HepG2 (cell line): ENCODE results near the gene PSMB10. TPM values are rescaled to one million over a fixed set of nuclear protein-coding genes. Genes with fewer than 3 reads are reported as not detected.

Experiments
- ARNT ChIP-seq: fragments of 450-650 bp; IDR thresholded peaks from 2 replicates; pipeline ENCODE4 v1.6.1; 2017
- CREB1 ChIP-seq, 2 experiments: fragments of 450-650 bp in 1 of 2; IDR thresholded peaks; 2 replicates each; pipeline ENCODE4 v1.6.1; 2016 to 2017; ENCODE audit warnings: control low read depth in 1 of 2, mild to moderate bottlenecking in 1 of 2, missing compliant biosample characterization in 1 of 2, missing genetic modification characterization in 1 of 2
- ETS1 ChIP-seq: sonication (generic); formaldehyde crosslinking; IDR thresholded peaks from 2 replicates; pipeline ENCODE4 v1.4.0; 2020; ENCODE audit warnings: missing genetic modification reagents
- FOSL2 ChIP-seq: sonication (generic); formaldehyde crosslinking; IDR thresholded peaks from 2 replicates; pipeline ENCODE4 v1.4.0; 2020; ENCODE audit warnings: missing genetic modification reagents
- FOXC1 ChIP-seq: sonication (generic); formaldehyde crosslinking; IDR thresholded peaks from 2 replicates; pipeline ENCODE4 v1.8.0; 2022; ENCODE audit warnings: mild to moderate bottlenecking, missing genetic modification reagents, borderline replicate concordance
- HOXA5 ChIP-seq: sonication (generic); formaldehyde crosslinking; IDR thresholded peaks from 2 replicates; pipeline ENCODE4 v1.4.0; 2020; ENCODE audit warnings: missing genetic modification reagents
- JUND ChIP-seq: sonication (generic); formaldehyde crosslinking; IDR thresholded peaks from 2 replicates; pipeline ENCODE4 v1.8.0; 2022; ENCODE audit warnings: mild to moderate bottlenecking, missing genetic modification reagents
- KIAA2018 ChIP-seq: sonication (generic); formaldehyde crosslinking; IDR thresholded peaks from 2 replicates; pipeline ENCODE4 v1.5.0; 2020; ENCODE audit warnings: mild to moderate bottlenecking, missing genetic modification reagents, borderline replicate concordance
- NAIF1 ChIP-seq: sonication (generic); formaldehyde crosslinking; IDR thresholded peaks from 2 replicates; pipeline ENCODE4 v1.5.0; 2020; ENCODE audit warnings: mild to moderate bottlenecking, missing genetic modification reagents, borderline replicate concordance
- POLR2AphosphoS2 ChIP-seq: IDR thresholded peaks from 2 replicates; pipeline ENCODE4 v1.6.1; 2011; ENCODE audit warnings: low read depth, low read length, improper control_type of control experiment
- RFX3 ChIP-seq: IDR thresholded peaks from 2 replicates; pipeline ENCODE4 v1.6.1; 2016; ENCODE audit warnings: missing biosample characterization, missing genetic modification reagents
- SIN3B ChIP-seq: fragments of 150-350 bp; IDR thresholded peaks from 2 replicates; pipeline ENCODE4 v1.6.1; 2014; ENCODE audit warnings: low read length
- ZKSCAN5 ChIP-seq: sonication (generic); formaldehyde crosslinking; IDR thresholded peaks from 2 replicates; pipeline ENCODE4 v1.5.1; 2020; ENCODE audit warnings: mild to moderate bottlenecking, missing genetic modification reagents
- ZNF274 ChIP-seq: sonication (generic); formaldehyde crosslinking; IDR thresholded peaks from 2 replicates; pipeline ENCODE4 v1.5.1; 2020; ENCODE audit warnings: mild to moderate bottlenecking, missing genetic modification reagents
- ZNF616 ChIP-seq: sonication (generic); formaldehyde crosslinking; IDR thresholded peaks from 2 replicates; pipeline ENCODE4 v1.5.0; 2020; ENCODE audit warnings: low read depth, mild to moderate bottlenecking, missing genetic modification reagents
- ZNF7 ChIP-seq: IDR thresholded peaks from 2 replicates; pipeline ENCODE4 v1.6.1; 2016; ENCODE audit warnings: missing biosample characterization, missing genetic modification reagents
- ZNF879 ChIP-seq: sonication (generic); formaldehyde crosslinking; IDR thresholded peaks from 2 replicates; pipeline ENCODE4 v1.8.1; 2023; ENCODE audit warnings: missing genetic modification reagents
- ZSCAN9 ChIP-seq: IDR thresholded peaks from 2 replicates; pipeline ENCODE4 v1.6.1; 2016; ENCODE audit warnings: borderline replicate concordance
- polyA plus RNA-seq, 8 experiments: library from polyadenylated mRNA; depleted of rRNA in 3 of 8; stranded (reverse) in 7 of 8; unstranded in 1 of 8; fragments of >200 nt; fragmentation: Illumina TruSeq in 4 of 8; extraction: Trizol in 4 of 8; gene quantifications; 2 replicates each; pipeline versions ENCODE4 v1.2.1 to v1.2.3, GENCODE V29; 2011 to 2016; ENCODE audit warnings: low read depth in 4 of 8, missing spikeins in 1 of 8, mixed read lengths in 1 of 8; ENCODE audit not compliant: insufficient read depth in 1 of 8
- total RNA-seq, 5 experiments: library from RNA; depleted of rRNA; stranded (reverse); fragments of >200 nt; fragmentation: Illumina TruSeq; extraction: Trizol; gene quantifications; 2 replicates each; pipeline ENCODE4 v1.2.3, GENCODE V29; 2016; ENCODE audit warnings: low read depth in 1 of 5
- TF ChIP-seq, protein P1 (sequence below): sonication (generic); formaldehyde crosslinking; IDR thresholded peaks from 2 replicates; pipeline ENCODE4 v1.5.1; 2020; ENCODE audit warnings: missing genetic modification reagents, mild to moderate bottlenecking, borderline replicate concordance

Gene PSMB10
- total and polyA plus RNA-seq, 2 of the 13 experiments (the other 11 are each of a cell fraction or from before 2014, with no cell fraction given), result 12.7 to 65.9 TPM

DNA sequence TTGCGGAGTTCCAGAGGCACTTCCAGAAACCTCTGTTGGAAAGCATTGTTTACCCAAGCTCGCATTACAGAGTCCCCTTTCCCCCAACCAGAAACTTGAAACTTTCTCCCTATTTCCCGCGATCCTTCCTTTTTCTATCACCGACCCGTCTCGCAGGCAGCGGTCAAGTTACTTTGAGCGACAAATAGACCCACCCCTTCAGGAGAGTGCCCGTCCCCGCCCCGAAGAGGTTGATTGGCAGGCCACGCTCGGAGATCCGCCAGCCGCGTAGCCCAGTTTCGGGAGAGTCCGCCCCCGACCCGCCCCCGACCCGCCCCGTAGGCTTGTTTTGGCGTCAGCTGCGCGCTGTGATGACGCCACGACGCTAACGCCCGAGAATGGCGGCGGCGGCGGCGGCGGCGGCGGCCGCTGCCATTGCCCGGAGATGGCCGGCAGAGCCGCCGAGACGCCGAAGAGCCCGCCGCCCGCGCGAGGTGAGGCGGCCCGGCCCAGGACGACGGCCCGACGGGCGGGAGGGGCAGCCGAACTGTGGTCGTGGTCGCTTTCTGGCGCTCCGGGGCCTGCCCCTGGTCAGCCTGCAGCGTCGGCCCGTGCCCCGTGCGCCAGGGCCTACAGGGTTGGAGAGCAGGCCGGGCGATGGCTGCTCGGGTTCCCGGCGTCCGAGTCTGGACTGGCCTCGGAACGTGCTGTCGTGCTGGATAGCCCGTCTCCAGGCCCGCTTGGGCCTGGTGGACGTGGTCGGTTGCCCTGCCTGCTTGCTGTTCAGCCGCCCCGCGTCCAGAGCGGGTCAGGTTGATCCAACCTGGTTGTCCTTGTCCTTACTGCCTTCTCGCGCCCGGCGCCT, 43.5 kb downstream of the PSMB10 start, which contains the start of gene PSKH1 (continued):
- TF ChIP-seq ETS1 (CRISPR knock-in tag), result peak; percentile 78; the same call in 1 of the 2 replicates
- 0 out of 2 replicates have a peak, but pooled peaks have one; percentile 13 for TF ChIP-seq SIN3B
- no peak for TF ChIP-seq ZNF879 (CRISPR knock-in tag)
- no peak for TF ChIP-seq ZNF7 (CRISPR knock-in tag)
- no peak for TF ChIP-seq FOSL2
- no peak for TF ChIP-seq KIAA2018
- no peak for TF ChIP-seq JUND (CRISPR knock-in tag)
- TF ChIP-seq ZNF274 (CRISPR knock-in tag), result no peak; the same call in 1 of the 2 replicates
- no peak for TF ChIP-seq ZSCAN9
- TF ChIP-seq, protein P1, sequence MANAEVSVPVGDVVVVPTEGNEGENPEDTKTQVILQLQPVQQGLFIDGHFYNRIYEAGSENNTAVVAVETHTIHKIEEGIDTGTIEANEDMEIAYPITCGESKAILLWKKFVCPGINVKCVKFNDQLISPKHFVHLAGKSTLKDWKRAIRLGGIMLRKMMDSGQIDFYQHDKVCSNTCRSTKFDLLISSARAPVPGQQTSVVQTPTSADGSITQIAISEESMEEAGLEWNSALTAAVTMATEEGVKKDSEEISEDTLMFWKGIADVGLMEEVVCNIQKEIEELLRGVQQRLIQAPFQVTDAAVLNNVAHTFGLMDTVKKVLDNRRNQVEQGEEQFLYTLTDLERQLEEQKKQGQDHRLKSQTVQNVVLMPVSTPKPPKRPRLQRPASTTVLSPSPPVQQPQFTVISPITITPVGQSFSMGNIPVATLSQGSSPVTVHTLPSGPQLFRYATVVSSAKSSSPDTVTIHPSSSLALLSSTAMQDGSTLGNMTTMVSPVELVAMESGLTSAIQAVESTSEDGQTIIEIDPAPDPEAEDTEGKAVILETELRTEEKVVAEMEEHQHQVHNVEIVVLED (CRISPR knock-in tag), result peak; percentile 95
- TF ChIP-seq ARNT, result no peak
- peak; percentile 96 for TF ChIP-seq CREB1 (IDR thresholded peaks at IDR 0.05)
- TF ChIP-seq CREB1 (CRISPR knock-in tag; IDR thresholded peaks at IDR 0.05), result peak; percentile 96
- TF ChIP-seq NAIF1, result 0 out of 2 replicates have a peak, but pooled peaks have one; percentile 33
- TF ChIP-seq POLR2AphosphoS2, result no peak
- TF ChIP-seq HOXA5 (CRISPR knock-in tag), result 0 out of 2 replicates have a peak, but pooled peaks have one; percentile 51
- TF ChIP-seq RFX3 (CRISPR knock-in tag), result no peak
- TF ChIP-seq ZKSCAN5 (CRISPR knock-in tag), result no peak
- peak; percentile 86 for TF ChIP-seq FOXC1
- no peak for TF ChIP-seq ZNF616 (CRISPR knock-in tag)
